CD14-positive monocyte (primary cell): Measurements from ENCODE around the gene LMTK2. TPM values are rescaled to one million over a fixed set of nuclear protein-coding genes. Genes with fewer than 3 reads are reported as not detected.

Experiments
- DNase-seq, 3 donors: peaks; one replicate each; pipeline ENCODE4 v3.0.0-alpha.2; 2011 to 2022
- H2AFZ ChIP-seq: 2 replicates; pipeline ENCODE4 v1.6.0; 2012; ENCODE audit warnings: mild to moderate bottlenecking, low read depth, low read length, inconsistent platforms; ENCODE audit not compliant: insufficient read depth, poor library complexity, severe bottlenecking
- H3K27ac ChIP-seq, 2 donors: 1 replicate in 1 of 2; 2 replicates in 1 of 2; pipeline ENCODE4 v1.5.1; 2012 to 2013; ENCODE audit warnings: low read length in 2 of 2, control low read depth in 1 of 2, inconsistent platforms in 1 of 2, low read depth in 1 of 2, mild to moderate bottlenecking in 1 of 2
- H3K27me3 ChIP-seq, 2 donors: one replicate each; pipeline versions ENCODE4 v1.6.0 to v1.6.1; 2011 to 2013; ENCODE audit warnings: low read length in 2 of 2; ENCODE audit not compliant: control insufficient read depth in 2 of 2, insufficient read depth in 2 of 2
- H3K36me3 ChIP-seq, 2 donors: replicated peaks in 1 of 2; 1 replicate in 1 of 2; 2 replicates in 1 of 2; pipeline versions ENCODE4 v1.5.1 to v1.6.1; 2012 to 2013; ENCODE audit warnings: low read length in 2 of 2, control low read depth in 1 of 2, inconsistent platforms in 1 of 2, mild to moderate bottlenecking in 1 of 2; ENCODE audit not compliant: insufficient read depth in 2 of 2, control insufficient read depth in 1 of 2
- H3K4me1 ChIP-seq, 2 donors: 1 replicate in 1 of 2; 2 replicates in 1 of 2; pipeline versions ENCODE4 v1.5.1 to v1.6.1; 2012 to 2013; ENCODE audit warnings: low read length in 2 of 2, control low read depth in 1 of 2, inconsistent platforms in 1 of 2, mild to moderate bottlenecking in 1 of 2, moderate library complexity in 1 of 2; ENCODE audit not compliant: insufficient read depth in 2 of 2, control insufficient read depth in 1 of 2
- H3K4me2 ChIP-seq: replicated peaks from 2 replicates; pipeline ENCODE3; 2012; ENCODE audit warnings: low read length, moderate library complexity, mild to moderate bottlenecking; ENCODE audit not compliant: poor library complexity, severe bottlenecking; ENCODE audit errors: extremely low read depth
- H3K4me3 ChIP-seq, 3 experiments: fragments of 200-600 bp in 1 of 3; sonication (generic) in 1 of 3; replicated peaks in 1 of 3; 1 replicate in 2 of 3; 2 replicates in 1 of 3; pipeline ENCODE4 v1.5.1; 2011 to 2013; ENCODE audit warnings: low read length in 3 of 3, mild to moderate bottlenecking in 3 of 3, control low read depth in 2 of 3, low read depth in 2 of 3, inconsistent platforms in 1 of 3, moderate library complexity in 1 of 3
- H3K79me2 ChIP-seq: 2 replicates; pipeline ENCODE4 v1.6.0; 2012; ENCODE audit warnings: mild to moderate bottlenecking, control low read depth, inconsistent platforms, low read length, moderate library complexity; ENCODE audit not compliant: insufficient read depth
- H3K9ac ChIP-seq: 2 replicates; pipeline ENCODE4 v1.6.0; 2017; ENCODE audit warnings: low read length, mild to moderate bottlenecking; ENCODE audit not compliant: insufficient read depth, poor library complexity, severe bottlenecking
- H3K9me3 ChIP-seq, 2 donors: replicated peaks in 1 of 2; 1 replicate in 1 of 2; 2 replicates in 1 of 2; pipeline versions ENCODE4 v1.5.1 to v1.6.1; 2012 to 2013; ENCODE audit warnings: low read length in 2 of 2, control low read depth in 1 of 2; ENCODE audit not compliant: control insufficient read depth in 1 of 2, insufficient read depth in 1 of 2
- H4K20me1 ChIP-seq: 2 replicates; pipeline ENCODE4 v1.6.0; 2012; ENCODE audit warnings: mild to moderate bottlenecking, low read length, control low read depth, moderate library complexity; ENCODE audit not compliant: insufficient read depth
- H3K27ac Mint-ChIP-seq, 7 donors: one replicate each; pipeline ENCODE4 v1.8.0; 2020; ENCODE audit warnings: mild to moderate bottlenecking in 7 of 7, mixed read lengths in 7 of 7, moderate library complexity in 6 of 7, inconsistent platforms in 2 of 7
- H3K27me3 Mint-ChIP-seq, 3 donors: one replicate each; pipeline ENCODE4 v1.8.0; 2021 to 2022; ENCODE audit warnings: low read depth in 3 of 3, mild to moderate bottlenecking in 3 of 3, mixed read lengths in 3 of 3, moderate library complexity in 3 of 3, inconsistent platforms in 1 of 3
- H3K36me3 Mint-ChIP-seq, 2 donors: one replicate each; pipeline ENCODE4 v1.8.0; 2020; ENCODE audit warnings: mixed read lengths in 2 of 2, inconsistent platforms in 1 of 2, mild to moderate bottlenecking in 1 of 2
- H3K4me1 Mint-ChIP-seq: one replicate; pipeline ENCODE4 v1.8.0; 2020; ENCODE audit warnings: mild to moderate bottlenecking, mixed read lengths
- H3K4me3 Mint-ChIP-seq, 2 donors: one replicate each; pipeline ENCODE4 v1.8.0; 2020; ENCODE audit warnings: mild to moderate bottlenecking in 2 of 2, mixed read lengths in 2 of 2, moderate library complexity in 1 of 2
- H3K9me3 Mint-ChIP-seq, 7 donors: one replicate each; pipeline ENCODE4 v1.8.0; 2020 to 2022; ENCODE audit warnings: mixed read lengths in 7 of 7, mild to moderate bottlenecking in 6 of 7, moderate library complexity in 6 of 7, inconsistent platforms in 2 of 7
- CTCF ChIP-seq: fragments of 200-600 bp; IDR thresholded peaks from one replicate; pipeline ENCODE4 v1.8.0; 2022; ENCODE audit warnings: antibody characterized with exemption, mild to moderate bottlenecking
- WGBS: methylation state at CpG from one replicate; pipeline ENCODE4 v1.1.5; 2013; ENCODE audit warnings: missing lambda C conversion rate; ENCODE audit not compliant: insufficient coverage; 5-methylcytosine and 5-hydroxymethylcytosine counted together
- intact Hi-C, 2 donors: fragments of 100-400 bp; cut with micrococcal nuclease; formaldehyde crosslinking; loops; one replicate each; pipeline versions ENCODE4 v1.15.0 to v1.15.1; 2023
- polyA plus RNA-seq, 3 donors: library from polyadenylated mRNA; depleted of rRNA in 1 of 3; unstranded in 2 of 3; stranded (reverse) in 1 of 3; fragments of 300-500 nt in 2 of 3; fragments of >200 nt in 1 of 3; fragmentation: Illumina TruSeq in 2 of 3; gene quantifications; 1 replicate in 2 of 3; 2 replicates in 1 of 3; pipeline ENCODE4 v1.2.3, GENCODE V29; 2012 to 2021

Gene LMTK2
- polyA plus RNA-seq, 3 donors: 1.7 to 9.2 (median 1.8) TPM

GRCh38 chr7:98090116-98090515 is 16.5 kb upstream of the LMTK2 start:
- H3K79me2 ChIP-seq: no peaks in the 10 kb centered on the region
- H3K4me3 ChIP-seq: no peak overlapping the region
- H3K4me3 Mint-ChIP-seq: no peak overlapping the region
- H2AFZ ChIP-seq: no peak overlapping the region
- no peak for DNase-seq
- H3K27me3 Mint-ChIP-seq: peaks cover 9 to 23% (median 19%) of the 10 kb centered on the region in 3 donors
- no peak overlapping the region for H3K27ac Mint-ChIP-seq
- H3K27me3 ChIP-seq: peaks cover 0 to 3% of the 10 kb centered on the region in 2 donors
- H3K4me2 ChIP-seq: no peak overlapping the region
- no peaks in the 10 kb centered on the region for H3K4me1 ChIP-seq
- no peaks in the 10 kb centered on the region for H4K20me1 ChIP-seq
- intact Hi-C loops: no loop called here
- H3K4me1 Mint-ChIP-seq: no peaks in the 10 kb centered on the region
- peaks cover 1 to 8% (median 3%) of the 10 kb centered on the region in 7 donors for H3K9me3 Mint-ChIP-seq
- H3K27ac ChIP-seq: no peak overlapping the region
- H3K36me3 ChIP-seq: no peaks in the 10 kb centered on the region
- H3K9me3 ChIP-seq: no peaks in the 10 kb centered on the region
- H3K36me3 Mint-ChIP-seq: no peaks in the 10 kb centered on the region
- no CpG with 5 or more reads among the region's 4 CpGs for WGBS
- no peak for TF ChIP-seq CTCF
- no peak overlapping the region for H3K9ac ChIP-seq

GRCh38 chr7:98091061-98091460 is 15.6 kb upstream of the LMTK2 start:
- H3K27me3 ChIP-seq: peaks cover 0 to 3% of the 10 kb centered on the region in 2 donors
- intact Hi-C loops: no loop called here

More at GRCh38 chr7:98091061-98091460, 15.6 kb upstream of the LMTK2 start:
- TF ChIP-seq CTCF: no peak
- Histone ChIP-seq H2AFZ (no peak overlapping the region), H3K79me2 (no peaks in the 10 kb centered on the region), H3K4me1 (no peaks in the 10 kb centered on the region), H4K20me1 (no peaks in the 10 kb centered on the region), H3K9ac (no peak overlapping the region), H3K27ac (no peak overlapping the region), H3K36me3 (no peaks in the 10 kb centered on the region), H3K9me3 (peaks cover 1 to 2% of the 10 kb centered on the region in 2 donors), H3K4me2 (no peak overlapping the region), H3K4me3 (no peak overlapping the region)
- DNase-seq: no peak
- H3K9me3 Mint-ChIP-seq: peaks cover 6 to 15% (median 9%) of the 10 kb centered on the region in 7 donors
- no CpG with 5 or more reads among the region's 2 CpGs for WGBS
- H3K27me3 Mint-ChIP-seq: peaks cover 9 to 22% (median 20%) of the 10 kb centered on the region in 3 donors
- no peaks in the 10 kb centered on the region for H3K4me1 Mint-ChIP-seq
- H3K27ac Mint-ChIP-seq: no peak overlapping the region
- no peaks in the 10 kb centered on the region for H3K36me3 Mint-ChIP-seq
- H3K4me3 Mint-ChIP-seq: no peak overlapping the region
